ENCODE data around the gene MGA.

DNA sequence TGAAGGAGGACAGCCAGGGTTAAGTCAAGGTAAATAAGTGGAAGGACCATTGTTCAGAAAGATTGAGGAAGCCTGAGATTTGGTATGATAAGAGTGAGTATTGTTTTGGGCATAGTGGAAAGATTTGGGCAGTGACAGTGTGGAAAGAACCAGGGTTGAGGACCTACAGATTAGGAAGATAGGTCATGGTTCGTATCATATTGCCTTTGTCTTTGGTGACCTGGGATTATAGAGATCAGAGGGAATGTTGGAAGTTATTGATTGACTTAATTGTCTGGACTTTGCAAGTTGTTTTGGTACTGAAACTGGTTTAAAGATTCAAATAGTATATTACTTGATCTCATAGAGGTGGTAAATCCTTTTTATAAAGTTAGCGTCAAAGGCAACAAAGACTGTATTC, 23.1 kb upstream of the MGA start:
- TF ChIP-seq, protein P1, sequence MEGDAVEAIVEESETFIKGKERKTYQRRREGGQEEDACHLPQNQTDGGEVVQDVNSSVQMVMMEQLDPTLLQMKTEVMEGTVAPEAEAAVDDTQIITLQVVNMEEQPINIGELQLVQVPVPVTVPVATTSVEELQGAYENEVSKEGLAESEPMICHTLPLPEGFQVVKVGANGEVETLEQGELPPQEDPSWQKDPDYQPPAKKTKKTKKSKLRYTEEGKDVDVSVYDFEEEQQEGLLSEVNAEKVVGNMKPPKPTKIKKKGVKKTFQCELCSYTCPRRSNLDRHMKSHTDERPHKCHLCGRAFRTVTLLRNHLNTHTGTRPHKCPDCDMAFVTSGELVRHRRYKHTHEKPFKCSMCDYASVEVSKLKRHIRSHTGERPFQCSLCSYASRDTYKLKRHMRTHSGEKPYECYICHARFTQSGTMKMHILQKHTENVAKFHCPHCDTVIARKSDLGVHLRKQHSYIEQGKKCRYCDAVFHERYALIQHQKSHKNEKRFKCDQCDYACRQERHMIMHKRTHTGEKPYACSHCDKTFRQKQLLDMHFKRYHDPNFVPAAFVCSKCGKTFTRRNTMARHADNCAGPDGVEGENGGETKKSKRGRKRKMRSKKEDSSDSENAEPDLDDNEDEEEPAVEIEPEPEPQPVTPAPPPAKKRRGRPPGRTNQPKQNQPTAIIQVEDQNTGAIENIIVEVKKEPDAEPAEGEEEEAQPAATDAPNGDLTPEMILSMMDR (conservative IDR thresholded peaks at IDR 0.05): no peak
- no peak for TF ChIP-seq ZFX (IDR thresholded peaks at IDR 0.05)

Data from C4-2B (cell line).